HG03439 (cell line): ENCODE results near the gene CTAG2.
"Not testable (repeated sequence)": the region's sequence is repeated elsewhere in the genome, so short reads cannot be mapped to it uniquely, and the experiment has no call there.

Experiments
- ATAC-seq: cut with Tn5 transposase; IDR thresholded peaks from one replicate; pipeline ENCODE4 v1.9.1; 2021; ENCODE audit warnings: mild to moderate bottlenecking, moderate library complexity; ENCODE audit not compliant: unreplicated experiment

CTAG2 gene

GRCh38 chrX:154649503-154650220, 3.7 kb downstream of the CTAG2 start:
- no peak for ATAC-seq

GRCh38 chrX:154648931-154649330, 4.4 kb downstream of the CTAG2 start:
- no peak for ATAC-seq

GRCh38 chrX:154645745-154646378, 7.5 kb downstream of the CTAG2 start:
- not testable (repeated sequence) for ATAC-seq

- not testable (repeated sequence) for ATAC-seq
Observed at GRCh38 chrX:154643708-154644107, 9.7 kb downstream of the CTAG2 start.

DNA sequence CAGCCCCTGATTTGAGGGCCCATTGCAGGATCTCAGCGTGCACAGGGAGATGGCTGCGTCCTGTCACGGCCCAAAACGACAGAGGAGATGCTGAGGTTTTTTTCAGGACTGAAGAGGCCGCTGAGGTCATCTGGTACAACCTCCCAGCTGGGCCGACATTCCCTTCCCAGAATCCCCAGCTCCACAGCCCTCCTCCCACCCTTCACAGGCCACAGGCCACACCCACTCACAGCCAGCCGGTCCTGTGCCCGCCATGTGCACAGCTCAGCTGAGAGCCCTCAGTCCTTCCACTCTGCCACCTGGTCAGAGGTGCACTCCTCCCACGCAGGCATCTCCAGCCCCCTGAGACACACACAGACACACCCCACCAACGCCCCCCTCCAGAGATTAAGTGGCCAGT, 11.6 kb downstream of the CTAG2 start:
- not testable (repeated sequence) for ATAC-seq

GRCh38 chrX:154633661-154634060, 19.7 kb downstream of the CTAG2 start:
- ATAC-seq, result not testable (repeated sequence)

- not testable (repeated sequence) for ATAC-seq
Observed at GRCh38 chrX:154630949-154631348, 22.4 kb downstream of the CTAG2 start.

DNA sequence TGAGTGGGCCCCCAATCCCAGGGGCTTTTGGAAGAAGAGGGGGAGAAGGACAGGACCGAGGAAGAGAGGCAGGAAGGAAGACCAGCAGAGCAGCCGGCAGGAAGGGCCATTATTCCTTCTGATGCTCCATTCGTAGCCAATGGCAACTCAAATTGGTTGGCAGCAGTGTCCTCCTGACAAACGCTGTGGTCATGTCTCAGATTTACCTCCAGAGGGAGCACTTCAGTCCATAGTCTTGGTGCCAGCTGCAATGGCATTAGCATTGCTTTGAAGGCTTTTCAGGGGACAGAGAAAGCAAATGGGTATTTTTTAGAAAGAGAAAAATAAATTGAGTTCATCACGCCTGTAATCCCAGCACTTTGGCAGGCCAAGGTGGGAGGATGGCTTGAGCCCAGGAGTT, 24.4 kb downstream of the CTAG2 start:
- ATAC-seq, result not testable (repeated sequence)

DNA sequence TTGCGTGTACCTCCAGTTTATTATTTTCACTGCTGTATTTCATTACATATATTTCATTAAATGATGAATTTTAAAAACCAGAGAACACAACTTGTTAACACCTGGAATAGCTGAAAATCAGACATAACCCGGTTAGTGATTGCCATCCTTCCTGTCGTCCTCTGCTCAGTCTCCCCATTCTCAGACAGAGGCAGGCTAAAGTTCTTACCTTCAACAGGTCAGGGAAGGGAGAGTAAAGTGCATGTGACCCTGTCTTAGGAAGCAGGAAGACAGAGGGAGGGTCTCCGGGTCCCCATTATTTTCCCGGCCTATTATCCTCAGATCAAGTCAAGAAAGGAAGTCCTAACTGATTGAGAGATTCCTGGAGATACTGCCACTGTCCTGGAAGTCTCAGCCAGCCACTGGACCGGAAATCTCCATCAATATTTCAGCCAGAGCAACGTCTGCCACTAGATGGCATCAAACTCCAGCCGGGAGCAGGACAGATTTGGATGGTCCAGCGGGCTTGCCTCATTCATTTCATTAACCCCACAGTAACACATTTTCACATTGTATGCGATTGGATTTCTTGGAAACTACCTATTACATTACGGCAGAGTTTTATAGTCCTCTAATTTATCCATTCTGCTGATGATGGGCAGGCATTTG, 32.5 kb downstream of the CTAG2 start:
- ATAC-seq, result not testable (repeated sequence)

DNA sequence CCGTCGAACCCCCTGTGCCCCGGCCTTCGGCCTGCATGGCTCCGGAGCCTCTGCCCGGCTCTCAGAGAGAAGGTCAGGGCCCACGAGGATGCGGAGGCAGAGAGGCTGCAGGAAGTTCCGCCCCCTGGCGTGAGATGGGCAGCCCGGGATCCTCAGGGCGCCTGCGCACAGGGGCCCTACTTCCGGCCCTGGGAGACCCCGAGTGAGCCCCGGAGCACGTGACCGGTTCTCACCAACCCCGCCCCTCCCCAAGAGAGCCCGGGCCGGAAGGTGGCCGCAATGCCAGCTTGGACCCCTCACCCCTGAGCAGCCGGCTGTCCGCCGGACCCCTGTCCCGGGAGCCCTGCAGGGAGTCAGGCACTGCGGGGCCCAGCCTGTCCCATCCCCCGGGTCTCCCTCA, 34.2 kb downstream of the CTAG2 start, which contains the start of gene CTAG1B:
TSS of gene CTAG1B (minus strand) at position 101 of the 400 bp plus-strand sequence. CDS start at position 37, 64 bp downstream.
- ATAC-seq, result not testable (repeated sequence)

DNA sequence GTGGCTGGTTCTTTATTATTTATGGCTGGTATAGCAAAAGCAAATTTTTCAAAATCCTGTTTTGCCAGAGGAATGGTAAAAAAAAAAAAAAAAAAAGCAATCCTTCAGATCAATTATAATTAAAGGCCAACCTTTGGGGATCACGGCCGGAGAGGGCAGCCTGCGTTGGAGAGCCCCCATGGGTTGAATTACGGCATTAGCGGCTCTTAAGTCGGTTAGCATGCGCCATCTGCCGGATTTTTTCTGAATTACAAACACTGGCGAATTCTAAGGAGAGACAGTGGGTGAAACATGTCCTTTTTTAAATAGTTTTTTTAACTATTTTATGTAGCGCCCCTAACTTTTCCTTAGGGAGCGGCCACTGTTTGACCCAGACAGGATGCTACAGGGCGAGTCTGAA, 39.8 kb downstream of the CTAG2 start:
- not testable (repeated sequence) for ATAC-seq

DNA sequence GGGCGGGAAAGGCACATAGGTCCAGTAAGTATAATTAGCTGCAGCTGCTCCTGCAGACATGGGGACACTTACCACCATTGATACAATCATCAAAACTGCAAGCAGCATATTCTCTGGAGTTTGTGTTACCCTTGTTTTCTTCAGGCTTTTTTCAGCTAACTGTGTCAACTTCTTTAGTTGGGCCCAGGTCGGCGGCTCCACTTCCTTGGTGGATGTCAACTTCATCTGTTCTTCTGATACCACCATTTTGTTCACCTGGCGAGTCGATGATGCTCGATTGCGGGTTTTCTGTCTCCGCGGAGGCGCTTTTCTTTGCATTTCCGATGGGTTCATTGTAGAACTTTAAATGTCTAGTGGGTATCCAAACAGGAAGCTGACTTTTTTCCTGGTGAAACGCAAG, 42.2 kb downstream of the CTAG2 start:
- ATAC-seq, result not testable (repeated sequence)

GRCh38 chrX:154608823-154609222, 44.6 kb downstream of the CTAG2 start:
- not testable (repeated sequence) for ATAC-seq

DNA sequence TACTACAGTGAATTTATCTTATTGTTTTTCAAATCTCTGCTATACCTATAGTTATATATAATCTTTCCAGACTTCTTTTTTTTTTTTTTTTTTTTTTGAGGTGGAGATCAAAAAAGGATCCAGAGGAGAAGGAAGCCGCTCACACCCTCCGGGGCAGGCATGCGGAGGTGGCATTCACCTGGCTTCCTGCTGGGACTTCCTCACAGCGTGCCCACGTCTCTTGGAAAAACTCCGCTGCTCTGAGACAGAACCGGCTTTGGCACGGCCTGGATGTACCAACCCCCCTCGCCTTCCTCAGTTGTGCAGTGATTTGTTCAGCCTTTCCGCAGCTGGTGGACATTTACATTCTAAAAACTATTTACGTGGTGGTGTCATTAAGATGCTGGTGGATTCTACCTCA, 45.4 kb downstream of the CTAG2 start:
- not testable (repeated sequence) for ATAC-seq

DNA sequence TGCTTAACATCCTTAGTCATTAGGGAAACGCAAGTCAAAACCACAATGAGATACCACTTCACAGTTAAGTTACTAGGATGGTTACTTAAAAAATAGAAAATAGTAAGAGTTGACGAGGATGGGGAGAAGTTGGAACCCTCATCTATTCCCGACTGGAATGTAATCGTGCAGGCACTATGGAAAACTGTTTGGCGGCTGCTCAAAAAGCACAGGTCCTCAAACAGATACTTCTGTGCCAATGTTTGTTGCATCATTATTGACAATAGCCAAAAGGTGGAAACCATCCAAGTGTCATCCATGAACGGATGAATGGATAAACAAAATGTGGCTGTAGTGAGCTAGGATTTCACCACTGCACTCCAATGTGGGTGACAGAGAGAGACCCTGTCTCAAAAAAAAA, 46.0 kb downstream of the CTAG2 start:
- no peak for ATAC-seq

GRCh38 chrX:154605566-154605965, 47.8 kb downstream of the CTAG2 start:
- ATAC-seq, result no peak

- ATAC-seq, result no peak
Observed at GRCh38 chrX:154603438-154604430, 49.6 kb downstream of the CTAG2 start.

- no peak for ATAC-seq
Observed at GRCh38 chrX:154602766-154603437, 50.5 kb downstream of the CTAG2 start.

DNA sequence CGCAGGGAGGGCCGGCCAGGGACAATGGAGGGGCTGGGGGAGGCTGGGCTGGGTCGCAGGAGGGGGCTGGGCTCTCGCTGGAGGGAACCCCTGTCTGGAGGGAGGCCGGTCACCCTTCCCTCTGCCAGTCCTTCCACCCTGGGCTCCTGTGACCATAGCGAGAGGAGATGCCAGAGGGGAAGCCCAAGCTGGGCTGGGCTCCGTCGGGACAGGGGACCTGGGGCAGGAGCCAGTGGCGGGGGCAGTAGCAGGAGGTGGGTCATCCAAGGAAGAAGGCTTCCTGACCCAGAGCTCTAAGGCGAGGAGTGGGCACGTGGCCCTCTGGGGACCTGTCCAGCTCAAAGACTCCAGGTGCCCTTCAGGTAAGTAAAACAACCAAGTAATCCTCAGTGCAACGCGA, 51.2 kb downstream of the CTAG2 start:
- no peak for ATAC-seq
